HG03159 (cell line): Measurements from ENCODE around the gene PTK7.
A peak's percentile ranks its signal among the peaks of the same experiment; 100 is the strongest.

ENCODE experiments used
- ATAC-seq: cut with Tn5 transposase; IDR thresholded peaks from one replicate; pipeline ENCODE4 v1.9.1; 2021; ENCODE audit warnings: mild to moderate bottlenecking, moderate library complexity; ENCODE audit not compliant: unreplicated experiment

Gene PTK7

GRCh38 chr6:43175676-43176422 lies 99.7 kb downstream of the PTK7 start:
- ATAC-seq = no peak

- no peak for ATAC-seq
These were observed 100.3 kb downstream of the PTK7 start for GRCh38 chr6:43176423-43176786.

- ATAC-seq = no peak
These were observed 102.0 kb downstream of the PTK7 start for GRCh38 chr6:43178150-43178549.

- ATAC-seq = no peak
These were observed 103.1 kb downstream of the PTK7 start for GRCh38 chr6:43178951-43179830.

- no peak for ATAC-seq
These were observed 103.9 kb downstream of the PTK7 start for GRCh38 chr6:43180058-43180457.

- ATAC-seq = no peak
These were observed 104.9 kb downstream of the PTK7 start for GRCh38 chr6:43180985-43181384.

GRCh38 chr6:43181621-43181941 lies 105.5 kb downstream of the PTK7 start:
- no peak for ATAC-seq

GRCh38 chr6:43181942-43182860 lies 106.1 kb downstream of the PTK7 start, which contains the start of gene CUL9:
TSS of gene CUL9 (plus strand) at chr6:43182196. CDS start at chr6:43184311, 2,115 bp downstream.
- ATAC-seq = peak; percentile 94

- no peak for ATAC-seq
These were observed 107.3 kb downstream of the PTK7 start for GRCh38 chr6:43183441-43183840.

- no peak for ATAC-seq
These were observed 108.3 kb downstream of the PTK7 start for GRCh38 chr6:43184268-43184985.

GRCh38 chr6:43185391-43185985 lies 109.4 kb downstream of the PTK7 start:
- no peak for ATAC-seq

GRCh38 chr6:43186019-43186418 lies 109.9 kb downstream of the PTK7 start:
- ATAC-seq = no peak

GRCh38 chr6:43186706-43187105 lies 110.6 kb downstream of the PTK7 start:
- ATAC-seq = no peak

GRCh38 chr6:43187821-43188220 lies 111.7 kb downstream of the PTK7 start:
- no peak for ATAC-seq

- ATAC-seq = no peak
These were observed 112.3 kb downstream of the PTK7 start for GRCh38 chr6:43188426-43188825.

GRCh38 chr6:43189776-43190304 lies 113.7 kb downstream of the PTK7 start:
- ATAC-seq = no peak

GRCh38 chr6:43192911-43193310 lies 116.8 kb downstream of the PTK7 start:
- ATAC-seq = no peak

- no peak for ATAC-seq
These were observed 117.8 kb downstream of the PTK7 start for GRCh38 chr6:43193929-43194328.

- no peak for ATAC-seq
These were observed 120.2 kb downstream of the PTK7 start for GRCh38 chr6:43196337-43196736.

- ATAC-seq = no peak
These were observed 123.8 kb downstream of the PTK7 start for GRCh38 chr6:43199912-43200311.
